Measurements from ENCODE around the gene GAB1. TPM values are rescaled to one million over a fixed set of nuclear protein-coding genes. Genes with fewer than 3 reads are reported as not detected.

Gene GAB1
- total and polyA plus RNA-seq, 3 experiments from 2014 or later = 0.02 to 0.95 (median 0.15) TPM

DNA sequence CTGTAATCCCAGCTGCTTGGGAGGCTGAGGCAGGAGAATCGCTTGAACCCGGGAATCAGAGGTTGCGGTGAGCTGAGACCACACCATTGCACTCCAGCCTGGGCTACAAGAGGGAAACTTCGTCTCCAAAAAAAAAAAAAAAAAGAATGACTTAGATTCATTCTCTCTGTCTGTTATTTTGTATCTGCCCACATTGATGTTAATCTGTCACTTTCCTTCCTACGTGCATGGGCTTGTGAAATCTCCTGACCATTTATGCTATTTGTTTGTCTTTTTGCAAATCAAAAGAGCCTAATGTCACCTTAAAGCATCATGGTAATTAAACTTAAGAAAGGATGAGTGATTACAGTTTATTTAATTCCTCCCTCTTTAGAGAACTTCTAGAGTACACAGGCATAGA is 27.4 kb downstream of the GAB1 start:
- Mint-ChIP-seq H3K4me3 (no peak overlapping the region), H3K27ac (no peak overlapping the region), H3K27me3 (peaks cover 3% of the 10 kb centered on the region in 2 donors), H3K4me1 (peaks cover 10 to 11% (median 10%) of the 10 kb centered on the region in 3 donors), H3K9me3 (no peaks in the 10 kb centered on the region), H3K36me3 (no peaks in the 10 kb centered on the region)
- H3K27me3 ChIP-seq (ENCODE audit: insufficient read depth, low read length, poor library complexity, severe bottlenecking) = no peaks in the 10 kb centered on the region
- no peak overlapping the region for H3K27ac ChIP-seq (ENCODE audit: low read depth, low read length)
- no peak for DNase-seq
- ChIA-PET POLR2A (no interaction called here), CTCF (no interaction called here)
- peaks cover 7% of the 10 kb centered on the region for H3K4me1 ChIP-seq (ENCODE audit: insufficient read depth, low read length)
- no peaks in the 10 kb centered on the region for H3K36me3 ChIP-seq (ENCODE audit: insufficient read depth, low read length)
- no peaks in the 10 kb centered on the region for H3K9me3 ChIP-seq (ENCODE audit: low read length)
- no peak overlapping the region for H3K4me3 ChIP-seq (ENCODE audit: low read length)

DNA sequence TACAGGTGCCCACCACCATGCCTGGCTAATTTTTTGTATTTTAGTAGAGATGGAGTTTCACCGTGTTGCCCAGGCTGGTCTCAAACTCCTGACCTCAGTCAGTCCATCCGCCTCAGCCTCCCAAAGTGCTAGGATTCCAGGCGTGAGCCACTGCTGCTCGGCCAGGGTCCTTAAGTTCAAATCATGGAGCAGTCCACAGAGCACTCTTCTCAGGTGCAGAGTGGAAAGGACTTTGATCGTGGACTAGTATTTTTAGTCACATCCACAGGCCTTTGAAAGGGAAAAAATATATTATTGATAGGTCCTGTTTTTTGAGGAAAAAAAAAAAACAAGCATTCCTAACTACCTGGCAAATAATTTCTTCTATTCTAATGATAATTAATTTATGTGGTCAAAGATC is 31.2 kb downstream of the GAB1 start:
- ChIA-PET CTCF (no interaction called here), POLR2A (no interaction called here)
- Histone ChIP-seq H3K4me1 (ENCODE audit: insufficient read depth, low read length) (no peaks in the 10 kb centered on the region), H3K4me3 (ENCODE audit: low read length) (no peak overlapping the region), H3K27me3 (ENCODE audit: insufficient read depth, low read length, poor library complexity, severe bottlenecking) (no peaks in the 10 kb centered on the region), H3K9me3 (ENCODE audit: low read length) (no peaks in the 10 kb centered on the region), H3K36me3 (ENCODE audit: insufficient read depth, low read length) (no peaks in the 10 kb centered on the region), H3K27ac (ENCODE audit: low read depth, low read length) (no peak overlapping the region)
- H3K4me3 Mint-ChIP-seq = no peak overlapping the region
- peaks cover 0 to 9% (median 0%) of the 10 kb centered on the region in 3 donors for H3K36me3 Mint-ChIP-seq
- DNase-seq = no peak
- peaks cover 5 to 20% of the 10 kb centered on the region in 2 donors for H3K27me3 Mint-ChIP-seq
- peaks cover 0 to 5% (median 3%) of the 10 kb centered on the region in 5 donors for H3K9me3 Mint-ChIP-seq
- no peak overlapping the region for H3K27ac Mint-ChIP-seq
- no peaks in the 10 kb centered on the region for H3K4me1 Mint-ChIP-seq

DNA sequence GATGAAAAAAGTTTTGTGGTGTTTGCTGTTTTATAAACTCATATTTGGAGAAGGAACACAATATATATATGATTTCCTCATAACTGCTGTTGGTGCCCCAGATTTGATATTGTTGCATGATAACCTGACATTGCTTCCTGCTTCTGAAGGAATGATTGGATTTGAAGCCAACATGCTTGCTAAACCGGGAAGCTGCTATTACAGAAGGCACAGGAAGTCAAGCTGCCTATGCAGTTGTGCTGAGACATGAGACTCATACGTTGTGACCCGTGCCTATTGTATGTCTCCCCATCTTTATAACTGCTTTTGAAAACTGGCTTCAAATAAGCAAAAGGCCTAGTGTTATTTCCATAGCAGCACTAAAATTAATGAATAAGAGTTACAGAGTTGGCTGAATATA is 32.9 kb downstream of the GAB1 start:
- CTCF ChIA-PET = no interaction called here

DNA sequence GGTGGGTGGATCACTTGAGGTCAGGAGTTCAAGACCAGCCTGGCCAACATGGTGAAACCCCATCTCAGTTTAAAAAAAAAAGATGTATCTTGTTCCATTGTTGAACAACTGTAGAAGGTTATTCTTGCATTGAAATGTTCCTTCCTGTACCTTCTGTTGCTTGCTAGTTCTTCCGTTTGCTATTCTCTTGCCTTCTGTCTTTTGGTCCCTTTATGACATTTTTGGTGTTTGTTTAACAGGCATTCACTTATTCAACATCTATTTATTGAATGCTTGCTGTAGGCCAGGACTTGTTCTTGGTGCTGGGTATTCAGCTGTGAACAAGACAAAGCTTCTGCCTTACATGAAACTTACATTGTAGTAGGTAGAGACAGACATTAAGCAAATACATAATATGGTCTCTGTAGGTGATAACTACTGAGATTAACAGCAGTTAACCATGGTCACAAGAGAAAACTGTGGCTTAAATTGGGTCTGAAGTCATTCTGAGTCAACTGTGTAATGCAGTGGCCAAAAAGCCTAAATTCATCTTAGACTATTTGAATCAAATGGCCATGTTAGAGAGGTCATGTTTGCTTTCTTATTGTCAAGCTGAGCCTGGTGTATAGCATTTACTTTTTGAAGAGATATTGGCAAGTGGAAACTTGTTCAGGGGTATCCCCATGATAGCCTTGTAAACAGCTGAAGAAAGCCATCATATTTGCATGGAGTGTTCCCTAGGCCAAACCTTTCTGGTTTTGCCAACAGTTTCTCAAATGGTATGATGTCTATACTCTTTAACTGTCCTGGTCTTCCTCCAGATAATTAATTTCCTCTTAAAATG is 35.6 kb downstream of the GAB1 start:
- Histone ChIP-seq H3K9me3 (ENCODE audit: low read length) (no peaks in the 10 kb centered on the region), H3K4me1 (ENCODE audit: insufficient read depth, low read length) (no peaks in the 10 kb centered on the region), H3K27me3 (ENCODE audit: insufficient read depth, low read length, poor library complexity, severe bottlenecking) (no peaks in the 10 kb centered on the region), H3K4me3 (ENCODE audit: low read length) (no peak overlapping the region), H3K27ac (ENCODE audit: low read depth, low read length) (no peak overlapping the region), H3K36me3 (ENCODE audit: insufficient read depth, low read length) (no peaks in the 10 kb centered on the region)
- H3K36me3 Mint-ChIP-seq = peaks cover 0 to 9% (median 0%) of the 10 kb centered on the region in 3 donors
- ChIA-PET CTCF (no interaction called here), POLR2A (no interaction called here)
- H3K4me1 Mint-ChIP-seq = no peaks in the 10 kb centered on the region
- H3K27me3 Mint-ChIP-seq = peaks cover 5 to 30% of the 10 kb centered on the region in 2 donors
- peaks cover 0 to 5% (median 3%) of the 10 kb centered on the region in 5 donors for H3K9me3 Mint-ChIP-seq
- no peak overlapping the region for H3K27ac Mint-ChIP-seq
- no peak overlapping the region for H3K4me3 Mint-ChIP-seq
- DNase-seq = no peak

More for the DNA sequence above, 32.9 kb downstream of the GAB1 start:
- peaks cover 0 to 9% (median 0%) of the 10 kb centered on the region in 3 donors for H3K36me3 Mint-ChIP-seq
- no peak for DNase-seq
- no peaks in the 10 kb centered on the region for H3K36me3 ChIP-seq (ENCODE audit: insufficient read depth, low read length)
- POLR2A ChIA-PET = no interaction called here
- H3K27ac ChIP-seq (ENCODE audit: low read depth, low read length) = no peak overlapping the region
- no peak overlapping the region for H3K4me3 Mint-ChIP-seq
- H3K4me3 ChIP-seq (ENCODE audit: low read length) = no peak overlapping the region
- H3K27me3 Mint-ChIP-seq = peaks cover 5 to 27% of the 10 kb centered on the region in 2 donors
- no peaks in the 10 kb centered on the region for H3K9me3 ChIP-seq (ENCODE audit: low read length)
- peaks cover 0 to 5% (median 3%) of the 10 kb centered on the region in 5 donors for H3K9me3 Mint-ChIP-seq
- no peak overlapping the region for H3K27ac Mint-ChIP-seq
- no peaks in the 10 kb centered on the region for H3K4me1 Mint-ChIP-seq
- H3K27me3 ChIP-seq (ENCODE audit: insufficient read depth, low read length, poor library complexity, severe bottlenecking) = no peaks in the 10 kb centered on the region
- no peaks in the 10 kb centered on the region for H3K4me1 ChIP-seq (ENCODE audit: insufficient read depth, low read length)

DNA sequence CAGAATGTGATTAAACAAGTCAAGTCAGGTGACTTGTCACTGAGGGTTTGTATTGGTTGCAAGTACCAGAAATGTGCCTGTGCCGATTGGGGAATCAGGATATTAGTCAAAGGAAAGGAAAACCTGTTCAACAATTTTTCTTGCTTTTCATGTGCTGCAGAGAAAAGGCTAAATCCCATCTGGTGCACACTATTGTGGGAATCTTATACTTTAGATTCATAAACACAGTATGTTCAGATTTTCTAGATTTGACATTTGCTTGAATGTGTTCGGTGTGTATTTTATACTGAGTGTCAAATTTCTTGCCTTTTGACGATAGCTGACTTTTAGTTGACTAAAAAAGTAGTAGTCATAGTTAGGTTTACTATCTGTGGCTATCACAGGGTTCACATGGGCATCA is 37.6 kb downstream of the GAB1 start:
- Mint-ChIP-seq H3K27ac (no peak overlapping the region), H3K4me1 (no peaks in the 10 kb centered on the region)

DNA sequence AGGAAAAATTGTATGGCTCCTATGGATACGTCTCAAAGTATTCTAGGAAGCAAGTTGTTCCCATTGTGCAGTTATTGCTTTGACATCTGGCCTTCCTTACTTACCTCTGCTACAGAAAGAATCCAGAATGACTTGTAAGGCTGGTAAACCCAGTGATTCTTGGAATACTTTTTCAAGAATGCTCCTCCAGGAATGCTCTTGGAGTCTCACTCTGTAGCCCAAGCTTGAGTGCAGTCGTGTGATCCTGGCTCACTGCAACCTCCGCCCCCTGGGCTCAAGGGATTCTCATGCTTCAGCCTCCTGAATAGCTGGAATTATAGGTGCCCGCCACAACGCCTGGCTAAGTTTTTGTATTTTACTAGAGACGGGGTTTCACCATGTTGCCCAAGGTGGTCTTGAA is 38.1 kb downstream of the GAB1 start:
- Mint-ChIP-seq H3K9me3 (peaks cover 0 to 5% (median 3%) of the 10 kb centered on the region in 5 donors), H3K27me3 (peaks cover 2 to 23% of the 10 kb centered on the region in 2 donors), H3K27ac (peak overlapping the region in 1 of 8 donors; percentile 34), H3K4me3 (no peak overlapping the region), H3K4me1 (no peaks in the 10 kb centered on the region), H3K36me3 (peaks cover 0 to 9% (median 0%) of the 10 kb centered on the region in 3 donors)
- no peaks in the 10 kb centered on the region for H3K27me3 ChIP-seq (ENCODE audit: insufficient read depth, low read length, poor library complexity, severe bottlenecking)
- H3K9me3 ChIP-seq (ENCODE audit: low read length) = no peaks in the 10 kb centered on the region
- CTCF ChIA-PET = no interaction called here
- no peak for DNase-seq
- no peak overlapping the region for H3K4me3 ChIP-seq (ENCODE audit: low read length)
- no peaks in the 10 kb centered on the region for H3K36me3 ChIP-seq (ENCODE audit: insufficient read depth, low read length)
- no peaks in the 10 kb centered on the region for H3K4me1 ChIP-seq (ENCODE audit: insufficient read depth, low read length)
- POLR2A ChIA-PET = no interaction called here
- no peak overlapping the region for H3K27ac ChIP-seq (ENCODE audit: low read depth, low read length)

More for the DNA sequence above, 37.6 kb downstream of the GAB1 start:
- Histone ChIP-seq H3K4me3 (ENCODE audit: low read length) (no peak overlapping the region), H3K4me1 (ENCODE audit: insufficient read depth, low read length) (no peaks in the 10 kb centered on the region), H3K9me3 (ENCODE audit: low read length) (no peaks in the 10 kb centered on the region), H3K36me3 (ENCODE audit: insufficient read depth, low read length) (no peaks in the 10 kb centered on the region), H3K27ac (ENCODE audit: low read depth, low read length) (no peak overlapping the region), H3K27me3 (ENCODE audit: insufficient read depth, low read length, poor library complexity, severe bottlenecking) (no peaks in the 10 kb centered on the region)
- Mint-ChIP-seq H3K27me3 (peaks cover 2 to 28% of the 10 kb centered on the region in 2 donors), H3K4me3 (no peak overlapping the region), H3K9me3 (peaks cover 0 to 5% (median 3%) of the 10 kb centered on the region in 5 donors), H3K36me3 (peaks cover 0 to 9% (median 0%) of the 10 kb centered on the region in 3 donors)
- POLR2A ChIA-PET = no interaction called here
- CTCF ChIA-PET = no interaction called here
- no peak for DNase-seq

DNA sequence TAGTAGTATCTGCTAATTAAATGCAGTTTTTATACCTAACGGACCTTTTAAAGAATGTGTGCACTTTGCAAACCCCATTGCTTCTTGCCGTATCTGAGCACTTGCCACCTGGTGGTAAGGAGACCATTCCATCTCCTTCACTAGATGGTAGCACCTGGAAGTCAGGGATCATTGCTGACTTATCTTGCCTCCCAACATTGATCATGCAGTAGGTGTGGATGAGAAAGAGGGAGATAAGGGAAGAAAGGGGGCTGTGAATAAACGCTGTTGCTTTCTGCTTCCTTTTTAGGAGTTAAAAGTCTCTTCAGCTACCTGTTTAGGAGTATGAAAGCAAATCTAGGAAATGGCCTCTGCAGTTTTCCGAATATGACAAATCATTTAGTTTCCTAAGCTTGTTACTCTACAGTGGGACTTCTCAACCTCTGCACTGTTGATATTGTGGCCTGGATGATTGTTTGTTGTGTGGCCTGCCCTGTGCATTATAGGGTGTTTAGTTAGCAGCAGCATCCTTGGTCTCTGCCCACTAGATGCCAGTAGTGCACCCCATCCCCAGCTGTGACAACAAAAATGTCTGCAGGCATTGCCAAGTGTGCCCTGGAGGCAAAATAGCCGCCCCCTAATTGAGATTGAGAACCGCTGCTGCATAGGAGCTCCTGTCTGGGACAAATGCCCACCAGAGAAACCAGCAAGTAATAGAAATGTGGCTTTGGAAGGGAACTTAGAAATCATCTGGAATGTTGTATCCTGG is 38.8 kb downstream of the GAB1 start:
- Mint-ChIP-seq H3K36me3 (peaks cover 0 to 9% (median 0%) of the 10 kb centered on the region in 3 donors), H3K4me3 (no peak overlapping the region), H3K4me1 (no peaks in the 10 kb centered on the region), H3K9me3 (peaks cover 0 to 5% (median 3%) of the 10 kb centered on the region in 5 donors), H3K27me3 (peaks cover 2 to 19% of the 10 kb centered on the region in 2 donors), H3K27ac (no peak overlapping the region)
- POLR2A ChIA-PET = no interaction called here
- CTCF ChIA-PET = no interaction called here
- H3K36me3 ChIP-seq (ENCODE audit: insufficient read depth, low read length) = no peaks in the 10 kb centered on the region
- no peak overlapping the region for H3K4me3 ChIP-seq (ENCODE audit: low read length)
- no peak overlapping the region for H3K27ac ChIP-seq (ENCODE audit: low read depth, low read length)
- H3K9me3 ChIP-seq (ENCODE audit: low read length) = no peaks in the 10 kb centered on the region
- H3K4me1 ChIP-seq (ENCODE audit: insufficient read depth, low read length) = no peaks in the 10 kb centered on the region
- no peak for DNase-seq
- no peaks in the 10 kb centered on the region for H3K27me3 ChIP-seq (ENCODE audit: insufficient read depth, low read length, poor library complexity, severe bottlenecking)

DNA sequence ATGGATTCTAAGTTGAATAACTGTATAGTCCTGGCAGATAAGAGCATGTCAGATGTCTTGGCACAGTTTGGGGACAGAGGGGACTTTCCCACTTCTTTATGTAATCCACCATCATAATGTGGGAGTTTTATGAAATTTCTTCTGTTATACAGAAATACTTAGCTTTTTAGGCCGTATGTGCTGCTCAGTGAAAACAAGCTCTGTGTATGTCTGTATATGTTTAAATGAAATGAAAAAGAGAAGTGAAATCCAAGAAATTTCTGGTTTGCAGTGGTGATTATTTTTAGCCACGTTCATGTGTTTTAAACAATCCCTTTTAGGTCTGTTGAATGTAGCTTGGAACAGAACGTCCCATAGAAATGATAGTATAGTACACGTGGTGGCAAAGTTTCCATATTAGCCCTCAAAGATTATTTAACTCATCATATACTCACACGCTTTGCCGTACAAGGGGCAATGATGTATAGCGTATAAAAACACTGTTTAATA is 41.0 kb downstream of the GAB1 start:
- no peaks in the 10 kb centered on the region for H3K36me3 ChIP-seq (ENCODE audit: insufficient read depth, low read length)
- no peaks in the 10 kb centered on the region for H3K9me3 Mint-ChIP-seq
- H3K27ac ChIP-seq (ENCODE audit: low read depth, low read length) = no peak overlapping the region
- no peaks in the 10 kb centered on the region for H3K4me1 ChIP-seq (ENCODE audit: insufficient read depth, low read length)
- H3K27me3 Mint-ChIP-seq = peaks cover 0 to 11% of the 10 kb centered on the region in 2 donors
- H3K27me3 ChIP-seq (ENCODE audit: insufficient read depth, low read length, poor library complexity, severe bottlenecking) = no peaks in the 10 kb centered on the region
- no peak overlapping the region for H3K4me3 ChIP-seq (ENCODE audit: low read length)
- ChIA-PET CTCF (no interaction called here), POLR2A (no interaction called here)
- H3K4me3 Mint-ChIP-seq = no peak overlapping the region
- H3K9me3 ChIP-seq (ENCODE audit: low read length) = no peaks in the 10 kb centered on the region
- H3K4me1 Mint-ChIP-seq = no peaks in the 10 kb centered on the region
- no peak for DNase-seq
- no peaks in the 10 kb centered on the region for H3K36me3 Mint-ChIP-seq
- no peak overlapping the region for H3K27ac Mint-ChIP-seq
